HG03280 (cell line): ENCODE measurements around the gene MEF2A.

Source experiments
- ATAC-seq: cut with Tn5 transposase; IDR thresholded peaks from one replicate; pipeline ENCODE4 v1.9.1; 2021; ENCODE audit warnings: mild to moderate bottlenecking, moderate library complexity; ENCODE audit not compliant: unreplicated experiment

The MEF2A gene

GRCh38 chr15:99562238-99562637 lies 3.5 kb upstream of the MEF2A start:
- no peak for ATAC-seq

DNA sequence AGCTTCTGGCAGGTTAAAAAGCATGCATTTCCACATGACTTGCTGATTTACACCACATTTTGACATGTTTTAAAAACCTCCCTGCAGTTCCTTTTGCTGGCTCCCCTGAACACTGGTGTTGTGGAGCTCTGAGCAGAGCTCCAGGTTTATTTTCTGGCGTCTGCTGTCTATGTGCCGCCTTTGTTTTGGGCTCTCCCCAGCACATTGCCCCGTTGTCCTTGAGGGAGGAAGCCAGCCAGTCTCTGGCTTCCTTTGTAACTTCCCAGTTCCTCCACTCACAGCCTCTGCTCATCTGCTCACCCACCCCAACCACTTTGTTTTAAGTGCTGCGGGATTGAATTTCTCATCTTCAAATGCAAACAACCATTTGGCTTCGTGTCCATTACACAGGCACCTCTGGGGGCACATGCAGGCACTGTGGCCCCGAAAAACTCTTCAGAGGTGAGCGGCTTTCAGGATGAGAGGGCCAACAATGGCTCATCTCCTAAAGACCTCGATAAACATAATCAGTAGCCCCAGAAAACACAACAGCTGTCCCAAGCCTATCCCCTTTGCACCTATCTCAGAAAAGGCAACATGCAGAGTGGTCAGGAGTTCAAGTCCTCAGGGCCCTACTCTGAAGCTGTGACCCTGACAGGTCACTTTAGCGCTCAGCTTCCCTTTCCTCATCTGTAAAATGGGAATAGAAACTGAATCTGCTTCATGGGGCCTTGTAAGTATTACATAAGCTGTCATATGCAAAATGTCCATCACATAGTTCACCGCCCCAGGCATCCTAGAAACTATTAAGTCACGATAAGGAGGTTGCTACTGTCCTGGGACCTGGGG lies 1.3 kb upstream of the MEF2A start:
- peak; percentile 22 for ATAC-seq

DNA sequence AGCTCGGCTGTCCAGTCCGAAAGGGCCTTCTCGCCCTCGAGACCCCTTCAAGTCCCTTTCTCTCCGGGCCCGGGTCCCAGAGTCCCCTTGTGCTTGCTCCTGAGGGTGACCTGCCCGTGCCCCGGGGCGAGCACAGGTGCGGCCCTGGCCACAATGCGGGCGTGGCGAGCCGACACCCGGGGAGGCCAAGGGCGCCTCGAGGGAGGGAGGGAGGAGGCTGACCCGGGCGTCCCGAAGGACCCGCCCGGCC lies 810 bp upstream of the MEF2A start:
- ATAC-seq, result no peak

DNA sequence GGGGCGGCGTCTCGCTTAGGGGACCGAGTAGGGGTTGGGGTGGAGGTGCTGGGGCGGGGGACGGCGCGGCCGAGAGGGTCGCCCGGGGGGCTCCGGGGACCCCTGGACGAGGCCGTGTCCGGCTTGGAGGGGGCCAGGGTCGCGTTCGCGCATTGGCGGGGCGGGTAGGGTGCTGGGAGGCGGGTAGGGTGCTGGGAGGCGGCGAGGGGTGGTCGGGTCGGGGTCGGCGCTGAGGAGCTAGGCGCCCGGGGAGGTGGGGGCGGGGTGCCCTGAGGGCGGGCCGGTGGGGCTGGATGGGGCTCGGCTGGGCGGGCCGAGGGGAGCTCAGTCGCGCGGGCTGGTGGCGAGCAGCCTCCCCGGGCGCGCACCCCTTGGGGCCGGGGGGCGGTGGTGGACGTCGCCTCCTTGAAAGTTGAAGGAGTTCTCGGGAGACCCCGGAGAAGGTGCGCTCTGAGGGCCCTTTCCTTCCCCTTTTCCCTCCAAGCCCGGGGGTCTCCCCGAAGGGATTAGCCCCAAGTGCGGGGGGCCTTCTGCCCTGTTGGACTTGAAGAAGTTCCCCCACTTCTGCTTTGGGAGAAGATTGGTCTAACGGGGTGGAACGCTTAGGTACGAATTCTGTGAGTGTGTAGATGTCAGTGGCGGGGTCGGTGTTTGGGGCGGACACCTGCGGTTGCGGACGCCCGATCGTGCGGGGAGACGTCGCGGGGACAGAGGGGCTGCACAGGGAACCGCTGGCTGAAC lies 543 bp downstream of the MEF2A start:
- no peak for ATAC-seq

- ATAC-seq, result no peak
Measured at GRCh38 chr15:99568625-99569352, 3.0 kb downstream of the MEF2A start.

GRCh38 chr15:99571299-99571698 lies 5.5 kb downstream of the MEF2A start:
- ATAC-seq, result peak; percentile 47

DNA sequence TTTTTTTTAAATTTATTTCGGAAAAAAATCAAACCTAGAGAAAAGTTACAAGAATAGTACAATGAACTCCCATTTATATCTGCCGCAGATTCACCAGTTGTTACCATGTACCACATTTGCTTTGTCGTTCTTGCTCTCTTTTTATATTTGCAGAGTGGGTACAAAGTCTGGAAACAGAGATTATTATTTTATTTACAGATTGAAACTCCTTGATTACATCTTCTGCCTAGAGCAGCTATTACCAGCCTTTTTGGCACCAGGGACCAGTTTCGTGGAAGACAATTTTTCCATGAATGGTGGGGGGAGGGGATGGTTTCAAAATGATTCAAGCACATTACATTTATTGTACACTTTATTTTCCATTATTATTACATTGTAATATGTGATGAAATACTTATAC lies 8.3 kb downstream of the MEF2A start:
- ATAC-seq, result no peak

- no peak for ATAC-seq
Measured at GRCh38 chr15:99574502-99574901, 8.7 kb downstream of the MEF2A start.

- ATAC-seq, result no peak
Measured at GRCh38 chr15:99578809-99579208, 13.0 kb downstream of the MEF2A start.

DNA sequence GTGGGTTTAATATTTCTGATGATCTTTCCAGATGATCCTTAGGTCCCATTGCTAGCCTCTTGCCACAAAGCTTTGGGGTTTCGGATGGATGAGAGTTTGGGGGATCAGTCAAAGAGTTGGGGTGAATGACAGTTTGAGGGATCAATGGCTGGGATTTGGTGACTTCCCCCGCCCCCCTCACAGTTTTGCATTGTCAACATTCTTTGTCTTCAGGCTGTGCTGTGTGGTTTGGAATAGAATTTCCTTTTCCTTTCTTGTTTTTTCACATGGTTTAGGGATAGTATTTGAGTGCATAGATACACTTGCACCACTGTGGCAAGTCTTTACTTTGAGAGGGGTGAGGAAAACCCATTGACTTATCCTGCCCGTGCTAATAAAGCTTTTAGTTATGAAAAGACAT lies 14.3 kb downstream of the MEF2A start:
- no peak for ATAC-seq

GRCh38 chr15:99582508-99582960 lies 16.8 kb downstream of the MEF2A start:
- no peak for ATAC-seq

- no peak for ATAC-seq
Measured at GRCh38 chr15:99584081-99584600, 18.4 kb downstream of the MEF2A start.

- no peak for ATAC-seq
Measured at GRCh38 chr15:99586121-99586520, 20.3 kb downstream of the MEF2A start.

- ATAC-seq, result no peak
Measured at GRCh38 chr15:99589801-99590200, 24.0 kb downstream of the MEF2A start.

DNA sequence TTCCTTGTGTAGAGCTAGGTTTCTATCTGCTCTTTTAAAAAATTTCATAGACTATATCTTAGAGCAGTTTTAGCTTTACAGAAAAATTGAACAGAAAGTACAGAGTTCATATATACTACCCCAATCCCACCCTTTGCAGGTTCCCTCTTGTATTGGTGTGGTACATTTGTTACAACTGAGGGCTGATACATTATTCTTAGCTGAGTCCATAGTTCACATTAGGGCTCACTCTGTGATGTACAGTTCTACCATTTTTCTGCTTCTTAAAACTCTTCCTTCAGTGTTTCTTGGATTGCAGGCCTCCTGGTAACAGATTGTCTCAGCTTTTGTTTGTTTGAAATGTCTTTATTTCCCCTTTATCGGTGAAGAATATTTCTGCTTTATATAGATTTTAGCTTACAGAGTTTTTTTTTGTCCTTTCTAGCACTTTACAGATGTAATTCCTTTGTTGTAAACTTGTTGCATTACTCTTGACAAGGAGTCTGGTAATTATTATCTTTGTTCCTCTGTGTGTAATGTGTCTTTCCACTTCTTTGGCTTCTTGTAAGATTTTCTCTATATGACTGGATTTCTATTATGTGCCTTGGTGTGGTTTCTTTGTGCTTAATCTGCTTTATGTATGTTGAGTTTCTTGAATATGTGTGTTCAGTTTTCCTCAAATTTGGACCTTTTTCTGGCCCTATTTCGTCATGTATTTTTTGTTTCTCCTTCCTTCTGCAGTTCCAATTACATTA lies 25.3 kb downstream of the MEF2A start:
- no peak for ATAC-seq

- no peak for ATAC-seq
Measured at GRCh38 chr15:99592145-99592791, 26.5 kb downstream of the MEF2A start.

- ATAC-seq, result no peak
Measured at GRCh38 chr15:99593070-99593469, 27.3 kb downstream of the MEF2A start.

DNA sequence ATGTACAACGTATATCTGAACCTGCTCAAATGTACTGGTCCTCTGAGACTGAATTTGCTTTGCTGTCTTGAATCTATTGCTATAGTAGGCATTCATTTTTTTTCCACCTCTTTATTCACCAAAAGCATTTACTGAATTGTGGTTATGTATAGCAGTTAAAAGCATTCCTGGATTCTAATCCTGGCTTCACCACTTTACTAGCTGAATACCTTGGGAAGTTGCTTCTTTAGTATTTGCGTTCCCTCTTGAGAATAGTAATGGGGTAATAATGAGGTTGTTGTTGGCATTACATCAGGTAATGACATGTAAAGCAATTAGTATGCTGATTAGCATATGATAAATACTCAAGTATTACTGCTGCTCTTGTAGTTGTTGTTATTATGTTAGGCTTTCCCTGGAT lies 29.1 kb downstream of the MEF2A start:
- no peak for ATAC-seq

- no peak for ATAC-seq
Measured at GRCh38 chr15:99598296-99598695, 32.5 kb downstream of the MEF2A start.

DNA sequence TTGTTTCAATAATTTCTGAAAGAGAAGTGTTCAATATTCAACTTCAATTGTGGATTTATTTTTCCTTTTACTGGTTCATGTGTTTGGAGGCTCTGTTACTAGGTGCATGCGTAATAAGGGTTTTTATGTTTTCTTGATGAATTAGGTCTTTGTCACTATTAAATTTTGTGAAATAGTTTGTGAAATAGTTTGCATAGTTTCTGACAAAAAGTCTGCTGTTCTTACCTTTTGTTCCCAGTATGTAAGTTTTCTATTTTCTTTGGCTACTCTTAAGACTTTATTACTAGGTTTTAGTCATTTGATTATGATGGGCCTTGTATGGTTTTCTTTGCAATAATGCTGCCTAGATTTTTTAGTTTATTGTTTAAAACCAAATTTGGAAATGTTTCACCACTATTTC lies 38.0 kb downstream of the MEF2A start:
- no peak for ATAC-seq
